RCC 7860 (cell line): ENCODE measurements around the gene CHD6.

Experiments
- DNase-seq: peaks from one replicate; pipeline ENCODE4 v3.0.0-alpha.2; 2015; ENCODE audit warnings: low spot score
- FAIRE-seq: peaks from 2 replicates; lab custom pipeline; 2012; peaks lifted over from hg19 to GRCh38; lab: Jason Lieb, UNC

CHD6 gene

DNA sequence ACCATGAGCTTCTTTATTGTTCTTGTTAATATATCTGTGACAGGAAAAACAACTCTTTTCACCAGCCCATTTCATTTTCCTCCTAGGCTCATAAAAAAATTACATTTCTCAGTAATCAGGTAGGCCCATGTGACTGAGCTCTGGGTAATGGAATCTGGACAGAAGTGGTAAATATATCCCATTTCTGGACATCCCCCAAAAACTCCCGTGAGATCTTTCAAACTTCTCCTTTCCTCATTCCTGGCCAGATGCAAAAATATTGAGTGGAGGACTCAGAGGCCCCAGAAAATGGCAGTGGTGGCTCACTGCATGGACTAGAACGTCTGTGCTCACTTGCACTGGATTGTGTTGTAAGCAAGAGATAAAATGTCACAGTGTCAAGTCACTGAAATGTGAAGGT lies 3.8 kb upstream of the CHD6 start:
- DNase-seq (no peak), FAIRE-seq (no peak)

DNA sequence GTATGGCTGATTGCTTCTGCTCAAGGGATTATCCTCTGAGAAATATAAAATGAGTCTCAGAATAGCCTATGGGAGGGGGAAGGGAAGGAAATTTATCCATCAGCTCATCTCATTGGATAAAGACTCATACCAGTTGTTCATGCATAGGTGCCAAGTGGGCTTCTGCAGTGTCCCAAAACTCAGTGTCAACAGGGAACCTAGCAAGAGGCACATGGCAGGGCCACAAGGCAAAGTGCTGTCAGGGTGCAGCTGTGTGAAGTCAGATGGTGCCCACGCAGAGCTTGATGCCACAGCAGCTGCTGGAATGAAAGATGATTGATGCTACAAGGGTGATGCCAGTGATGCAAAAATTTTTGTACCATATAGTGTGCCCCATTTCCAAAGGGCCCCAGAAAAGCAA lies 3.2 kb upstream of the CHD6 start:
- FAIRE-seq (no peak), DNase-seq (no peak)

DNA sequence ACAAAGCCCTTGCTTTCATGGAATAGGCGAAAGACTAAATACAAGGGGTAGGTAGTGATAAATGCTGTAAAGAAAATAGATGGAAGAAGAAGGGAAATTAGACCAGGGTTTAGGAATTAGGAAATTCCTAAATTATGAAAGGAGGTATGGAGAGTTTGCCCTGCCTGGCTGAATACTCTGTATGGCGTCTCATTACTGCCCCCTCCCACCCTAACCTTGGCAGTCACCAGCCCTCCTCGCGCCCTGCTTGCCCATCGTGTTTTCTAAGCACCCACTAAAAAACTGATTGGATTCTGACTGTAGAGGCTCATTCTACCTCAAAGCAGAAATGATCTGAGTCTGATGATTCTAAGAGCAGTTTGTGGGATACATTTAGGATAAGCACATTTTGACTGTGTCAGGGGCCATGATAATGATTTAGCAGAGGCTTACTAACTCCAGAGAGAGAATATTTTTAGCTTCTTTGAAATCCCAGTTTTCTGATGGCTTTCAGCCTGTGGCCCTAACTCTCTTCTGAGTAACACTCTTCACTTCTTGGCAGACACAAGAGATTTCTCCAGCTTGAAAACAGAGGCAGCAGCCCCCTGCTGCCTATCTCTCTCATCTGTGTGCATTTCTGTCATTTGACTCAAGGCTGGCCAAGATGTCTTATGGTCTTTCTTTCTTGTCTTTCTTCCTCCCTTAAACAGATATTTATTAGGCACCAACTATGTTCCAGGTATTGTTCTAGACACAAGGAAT lies 1.4 kb upstream of the CHD6 start:
- DNase-seq (no peak), FAIRE-seq (no peak)

DNA sequence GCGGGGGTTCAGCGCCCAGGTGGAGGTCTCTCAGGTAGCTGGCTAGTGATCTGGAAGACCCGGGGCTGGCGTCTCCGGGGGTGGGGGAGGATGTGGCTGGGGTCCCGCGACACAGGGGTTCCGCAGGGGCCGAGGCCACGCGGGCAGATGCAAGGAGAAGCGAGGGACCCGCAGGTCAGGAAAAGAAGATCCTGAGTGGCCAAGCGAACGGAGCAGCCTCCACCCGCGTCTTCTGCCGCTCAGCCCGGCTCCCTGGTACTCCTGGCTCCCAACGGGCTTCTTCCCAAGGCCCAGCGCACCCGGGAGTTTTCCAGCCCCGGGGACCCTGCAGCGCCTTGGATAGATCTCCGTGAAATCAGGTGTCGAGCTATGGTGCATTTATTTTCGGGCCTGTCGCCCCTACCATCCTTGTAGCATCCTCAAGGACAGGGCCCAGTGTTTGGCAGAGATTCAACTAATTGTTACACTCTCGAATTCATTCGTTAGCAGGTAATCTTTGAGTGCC lies 682 bp upstream of the CHD6 start:
- DNase-seq (no peak), FAIRE-seq (no peak)

DNA sequence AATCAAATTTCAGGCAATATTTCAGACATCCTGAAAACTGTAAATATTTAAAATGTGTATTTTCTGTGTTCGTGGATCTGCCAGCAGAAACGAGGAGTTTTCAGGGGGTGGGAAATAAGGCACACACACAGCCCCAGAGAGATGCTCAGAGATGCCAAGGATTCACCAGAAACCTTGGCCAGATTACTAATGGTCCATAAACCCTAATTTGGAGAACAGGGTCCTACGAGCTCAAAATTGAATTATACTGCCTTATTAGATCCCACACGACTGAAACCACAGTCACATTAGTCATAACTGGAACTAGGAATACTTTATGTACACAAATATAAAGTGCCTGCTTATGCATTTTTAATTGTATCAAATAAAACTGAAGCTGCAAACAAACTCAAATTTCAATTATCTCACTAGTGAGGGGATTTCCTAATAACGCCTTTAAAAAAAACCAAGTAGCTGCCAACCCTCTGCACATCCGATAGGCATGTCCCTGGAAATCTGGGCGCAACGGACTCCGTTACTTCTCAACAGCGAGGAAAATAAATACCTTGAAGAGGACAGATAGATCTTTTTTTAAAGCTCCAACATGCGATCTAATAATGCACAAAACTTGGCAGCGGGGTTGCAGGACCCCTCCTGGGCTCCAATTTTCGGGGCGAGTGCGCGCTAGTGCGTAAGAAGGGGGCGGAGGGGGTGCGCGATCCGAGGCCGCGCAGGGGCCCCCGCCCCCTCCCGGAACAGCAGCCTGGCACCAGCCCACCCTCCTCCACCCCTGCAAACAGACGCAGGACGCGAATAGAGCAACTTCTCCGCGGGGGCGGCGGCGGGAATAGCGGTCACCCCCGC lies 897 bp downstream of the CHD6 start:
- FAIRE-seq (peak; percentile 5), DNase-seq (no peak)

DNA sequence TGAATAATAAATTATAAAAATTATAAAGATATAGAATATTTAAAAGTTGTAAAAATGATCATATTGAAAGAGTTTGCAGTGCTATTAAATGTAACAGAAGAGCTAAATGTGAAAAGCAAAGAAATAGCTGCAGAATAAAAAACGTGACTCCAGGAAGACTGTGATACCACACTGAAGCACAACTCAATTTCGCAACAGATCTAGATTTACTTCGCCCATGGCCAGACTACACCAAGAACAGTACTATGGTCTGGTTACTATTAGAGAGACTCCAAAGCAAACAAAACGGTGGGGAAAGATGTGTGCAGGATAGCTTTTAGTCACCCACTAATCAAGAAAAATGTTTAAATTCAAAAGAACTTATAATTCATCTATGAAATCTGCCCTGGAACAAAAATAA lies 1.9 kb downstream of the CHD6 start:
- DNase-seq (no peak), FAIRE-seq (no peak)

DNA sequence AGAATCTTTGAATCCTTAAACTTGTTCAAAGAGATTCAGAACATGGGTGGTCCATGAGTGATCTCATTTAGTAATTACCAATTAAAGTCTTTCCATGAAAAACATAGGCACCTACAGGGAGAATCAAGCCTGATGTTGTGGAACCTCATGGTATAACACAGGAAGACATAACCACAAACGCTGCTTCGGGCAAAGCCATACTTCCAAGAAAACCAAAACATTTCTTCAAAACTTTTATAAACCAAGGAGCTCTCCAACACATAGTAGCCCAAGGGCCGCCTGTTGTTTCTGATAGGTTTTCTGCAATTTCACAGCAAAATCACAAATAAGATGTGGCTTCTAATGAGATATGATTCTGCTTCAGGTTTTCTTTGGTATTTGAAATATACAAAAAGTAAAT lies 2.5 kb downstream of the CHD6 start:
- FAIRE-seq = no peak
- DNase-seq = no peak

DNA sequence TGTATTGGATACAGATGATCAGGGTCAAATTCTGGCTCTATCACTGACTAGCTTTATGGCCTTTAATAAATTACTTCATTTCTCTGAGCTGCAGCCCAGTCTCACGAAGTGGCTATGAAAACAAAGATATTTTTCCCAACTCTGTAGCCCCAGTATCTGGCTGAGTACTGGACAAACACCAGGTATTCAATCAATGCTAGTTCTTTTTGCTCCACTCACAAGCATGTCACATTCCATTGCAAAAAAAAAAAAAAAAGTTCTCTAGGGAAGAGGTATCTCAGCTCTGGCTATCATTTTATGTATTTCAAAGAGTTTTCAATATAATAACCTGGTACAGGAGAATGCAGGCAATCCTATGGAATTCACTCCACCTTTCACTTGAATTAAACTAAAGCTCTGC lies 3.1 kb downstream of the CHD6 start:
- DNase-seq (no peak), FAIRE-seq (no peak)

DNA sequence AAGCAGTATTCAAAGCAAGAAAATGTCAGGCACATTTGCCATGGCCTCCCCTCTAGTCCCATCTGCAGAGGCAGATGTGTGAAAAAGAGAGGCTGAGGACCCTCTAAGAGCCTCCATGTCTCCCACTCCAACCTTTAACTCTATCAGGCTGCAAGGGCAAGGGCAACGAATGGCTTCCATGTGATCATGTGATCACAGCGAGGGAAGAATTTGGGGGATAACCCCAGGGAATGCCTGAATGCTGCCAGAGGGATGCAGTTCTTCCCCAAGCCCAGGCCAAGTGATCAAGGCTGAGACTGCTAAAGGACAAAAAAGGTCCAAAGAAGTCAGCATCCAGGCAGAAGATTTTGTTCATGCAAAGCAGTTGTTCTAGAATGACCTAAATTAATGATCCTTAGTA lies 4.9 kb downstream of the CHD6 start:
- no peak for DNase-seq
- no peak for FAIRE-seq

DNA sequence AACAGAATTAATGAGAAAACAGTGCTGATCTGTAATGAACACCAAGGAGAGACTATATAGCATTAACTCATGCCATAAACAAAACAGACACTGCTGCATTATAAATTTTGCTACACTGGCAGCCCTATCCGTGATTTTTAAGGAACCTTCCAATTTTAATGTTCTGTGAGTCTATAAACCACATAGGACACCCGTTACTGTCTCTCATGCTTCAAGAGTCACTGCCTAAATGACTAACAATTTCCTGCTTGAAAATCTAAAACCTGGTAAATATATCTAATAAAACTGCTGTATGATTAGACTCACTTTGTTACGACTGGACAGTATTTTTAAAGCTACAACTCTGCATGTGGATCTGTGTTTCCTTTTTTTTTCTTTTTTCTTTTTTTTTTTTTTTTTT lies 8.7 kb downstream of the CHD6 start:
- FAIRE-seq = no peak

DNA sequence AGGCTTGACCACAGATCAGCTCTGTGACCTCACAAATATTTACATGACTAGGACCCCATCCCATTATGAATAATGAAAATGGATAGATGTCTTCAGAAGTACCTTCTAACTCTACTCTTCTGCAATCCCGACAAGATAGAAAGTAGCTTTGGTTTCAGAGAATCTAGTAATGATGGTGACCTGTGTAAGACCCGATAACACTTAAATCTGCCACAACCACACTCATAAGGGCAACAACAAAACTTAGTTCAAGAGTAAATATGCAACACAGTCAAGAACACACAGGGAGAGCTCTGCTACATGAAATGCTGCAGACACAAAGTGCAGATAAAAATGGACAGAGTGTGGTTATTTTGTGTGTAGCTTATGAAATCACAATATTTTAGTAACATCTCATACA lies 9.6 kb downstream of the CHD6 start:
- no peak for DNase-seq
- FAIRE-seq = no peak

More for the DNA sequence above, 8.7 kb downstream of the CHD6 start:
- no peak for DNase-seq

DNA sequence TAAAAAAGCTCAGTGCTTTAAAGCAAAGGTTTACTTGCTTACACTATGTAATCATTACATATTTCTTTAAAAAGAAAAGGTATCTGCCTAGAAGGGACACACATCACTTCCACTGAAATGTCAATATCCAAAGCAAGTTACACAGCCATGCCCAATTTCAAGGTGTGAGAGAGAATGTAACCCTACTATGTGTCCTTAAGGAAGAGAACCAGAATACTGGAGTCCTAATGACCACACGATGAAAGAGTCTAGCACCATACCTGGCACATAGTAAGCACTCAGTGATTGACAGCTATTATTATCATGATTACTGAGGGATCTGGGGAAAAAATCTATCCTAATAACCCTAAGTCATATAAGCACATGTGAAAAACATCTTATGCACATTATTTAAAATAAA lies 10.4 kb downstream of the CHD6 start:
- DNase-seq (no peak), FAIRE-seq (no peak)

DNA sequence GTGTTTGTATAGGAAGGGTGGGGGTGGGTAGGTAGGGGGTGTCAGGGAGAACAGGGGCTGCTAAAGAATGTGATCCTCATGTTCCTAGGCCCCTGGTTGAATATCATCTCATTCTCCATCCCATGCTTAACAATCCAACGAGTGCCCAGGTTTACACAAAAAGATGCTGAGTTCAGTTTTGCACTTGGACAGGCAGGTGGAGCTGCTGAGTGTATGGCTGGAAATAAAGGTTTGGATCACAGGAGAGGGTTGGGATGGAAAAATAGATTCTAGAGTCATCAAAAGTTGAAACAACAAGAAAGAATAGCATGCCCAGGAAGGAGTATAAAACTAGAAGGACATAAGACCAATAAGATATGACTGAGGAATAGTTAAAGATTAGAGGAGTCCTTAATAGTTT lies 14.2 kb downstream of the CHD6 start:
- DNase-seq = no peak
- no peak for FAIRE-seq

DNA sequence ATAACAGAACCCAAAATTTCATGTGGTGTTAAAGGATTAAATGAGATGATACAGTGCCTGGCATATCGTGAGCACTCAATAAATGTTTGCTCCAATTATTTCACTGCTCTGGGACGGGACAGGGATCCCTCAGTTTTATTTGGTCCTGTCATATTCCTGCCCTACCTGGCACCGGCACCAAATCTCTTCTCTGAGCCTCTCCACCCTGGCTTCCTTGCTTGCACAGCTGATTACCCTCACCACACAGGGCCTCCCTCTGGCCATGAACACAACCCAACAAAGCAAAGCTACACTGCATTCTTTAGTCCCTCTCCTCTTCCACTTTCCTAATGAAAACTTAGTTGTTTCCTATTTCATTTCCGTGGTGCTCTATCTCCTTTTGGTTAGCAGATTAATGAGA lies 16.4 kb downstream of the CHD6 start:
- no peak for FAIRE-seq
- no peak for DNase-seq

DNA sequence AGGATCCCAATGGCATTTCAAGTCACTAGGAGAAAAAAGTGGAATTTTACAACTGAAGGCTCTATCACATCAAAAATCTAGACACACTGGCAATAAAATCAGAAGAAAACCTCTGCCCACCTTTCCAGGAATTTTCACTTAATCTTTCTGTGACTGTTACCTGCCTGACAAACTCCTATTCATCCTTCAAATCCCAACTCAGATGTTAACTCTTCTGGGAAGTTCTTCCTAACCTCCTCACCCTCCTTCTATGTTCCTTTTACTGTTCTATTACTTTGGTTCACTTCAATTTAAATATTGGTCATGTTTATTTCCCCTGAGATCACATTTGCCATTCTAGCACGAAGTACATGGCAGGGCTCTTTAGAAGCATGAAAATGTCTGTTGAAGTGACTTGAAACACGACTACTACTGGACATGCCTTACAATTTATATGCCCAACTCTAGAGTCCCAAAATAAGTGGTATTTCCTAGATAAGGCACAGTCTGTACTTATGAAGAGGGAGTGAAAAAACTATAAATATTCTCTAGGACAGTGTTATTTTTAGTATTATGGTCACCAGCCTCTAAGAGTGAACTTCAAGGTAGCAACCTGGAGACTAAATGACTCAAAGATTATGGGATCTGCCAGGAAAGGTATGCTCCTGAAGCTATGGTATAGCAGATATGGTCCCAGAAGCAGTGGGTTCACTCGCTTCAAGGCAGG lies 17.1 kb downstream of the CHD6 start:
- FAIRE-seq (no peak), DNase-seq (no peak)

DNA sequence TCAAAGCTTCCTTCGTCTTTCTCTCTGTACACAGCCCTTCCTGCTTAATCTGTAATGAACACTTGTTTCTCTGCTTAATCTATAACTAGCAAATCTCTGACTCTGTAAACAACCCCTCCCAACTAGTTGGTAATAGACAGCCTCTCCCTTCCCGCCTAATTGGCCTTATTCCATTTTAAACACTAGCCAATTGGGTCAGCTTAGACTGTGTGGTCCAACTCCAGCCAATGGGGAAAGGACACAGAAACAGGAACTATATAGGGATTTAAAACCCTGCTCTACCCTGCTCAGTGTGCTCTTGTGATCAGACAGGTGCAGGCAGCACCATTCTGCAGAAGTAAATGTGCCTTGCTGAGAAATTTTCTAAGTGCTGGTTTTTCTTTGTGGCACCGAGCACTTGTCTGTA lies 18.5 kb downstream of the CHD6 start:
- DNase-seq (no peak), FAIRE-seq (no peak)

DNA sequence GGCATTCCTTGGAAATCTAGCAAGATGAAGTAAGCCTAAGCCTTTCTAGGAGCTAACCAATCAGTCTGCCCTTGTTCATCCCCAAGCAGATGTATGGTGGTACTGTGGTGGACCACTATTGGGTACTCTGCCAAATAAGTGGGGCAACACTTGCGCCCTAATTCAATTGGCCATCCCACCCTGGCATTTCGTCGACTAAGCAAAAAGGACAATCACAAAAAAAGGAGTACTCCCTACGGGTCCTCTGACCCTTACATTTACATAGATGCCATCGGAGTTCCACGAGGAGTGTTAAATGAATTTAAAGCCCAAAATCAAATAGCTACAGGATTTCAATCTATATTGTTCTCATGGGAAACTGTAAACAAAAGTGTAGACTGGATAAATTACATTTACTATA lies 19.5 kb downstream of the CHD6 start:
- FAIRE-seq (no peak), DNase-seq (no peak)

DNA sequence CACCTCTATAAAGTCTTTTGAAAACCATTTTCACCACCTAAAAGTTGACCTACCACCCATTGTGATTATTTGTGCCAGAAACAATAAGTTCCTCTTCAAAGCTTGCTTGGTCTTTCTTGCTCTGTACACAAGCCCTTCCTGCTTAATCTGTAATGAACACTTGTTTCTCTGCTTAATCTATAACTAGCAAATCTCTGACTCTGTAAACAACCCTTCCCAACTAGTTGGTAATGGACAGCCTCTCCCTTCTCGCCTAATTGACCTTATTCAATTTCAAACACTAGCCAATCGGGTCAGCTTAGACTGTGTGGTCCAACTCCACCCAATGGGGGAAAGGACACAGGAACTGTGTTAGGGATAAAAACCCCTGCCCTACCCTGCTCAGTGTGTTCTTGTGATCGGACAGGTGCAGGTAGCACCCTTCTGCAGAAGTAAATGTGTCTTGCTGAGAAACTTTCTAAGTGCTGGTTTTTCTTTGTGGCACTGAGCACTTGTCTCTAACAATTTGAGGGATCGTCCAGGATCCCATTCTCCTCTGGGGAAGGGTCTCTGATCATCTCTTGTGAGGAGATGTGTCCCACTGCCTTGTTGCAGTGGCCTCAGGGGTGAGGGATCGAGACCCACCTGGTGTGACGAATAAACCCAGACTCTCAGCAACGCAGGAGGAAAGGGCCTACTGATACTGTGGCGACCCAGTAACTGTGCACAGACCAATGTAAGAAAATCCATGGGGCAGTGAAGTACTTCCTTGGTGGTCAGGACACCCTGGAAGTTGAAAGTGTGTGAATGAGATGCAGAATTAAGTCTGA lies 23.5 kb downstream of the CHD6 start:
- DNase-seq (no peak), FAIRE-seq (no peak)

DNA sequence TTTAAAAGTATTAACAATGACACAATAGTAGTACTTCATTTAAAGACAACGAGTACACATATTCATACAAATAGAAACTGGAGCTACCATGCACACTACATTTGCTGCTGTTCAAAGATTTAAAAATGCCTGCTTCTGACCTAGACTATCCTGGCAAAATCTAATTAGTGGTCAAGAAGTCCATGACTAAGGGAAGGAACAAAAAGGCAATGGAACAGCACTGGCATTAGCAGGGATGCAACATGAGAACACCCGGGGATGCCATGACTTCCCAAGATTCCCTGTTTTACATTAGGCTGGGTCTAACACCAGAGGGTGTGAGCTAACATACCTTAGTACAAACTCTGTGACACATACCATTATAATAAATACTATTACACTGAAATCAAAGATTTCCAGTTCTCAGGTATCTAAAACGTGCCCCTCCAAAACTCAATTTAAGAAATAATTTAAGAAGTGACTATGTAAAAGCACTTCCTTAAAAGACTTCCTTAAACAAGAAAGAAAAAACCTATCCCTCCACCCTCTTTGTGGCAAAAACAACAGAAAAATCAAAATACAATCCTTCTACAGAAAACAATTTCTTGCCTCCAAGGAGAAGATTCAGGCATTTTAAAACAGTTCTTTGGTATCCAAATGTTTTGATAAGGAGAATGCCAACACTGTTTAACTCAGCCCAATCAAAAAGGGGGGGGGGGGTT lies 25.5 kb downstream of the CHD6 start:
- no peak for FAIRE-seq
- DNase-seq = no peak

DNA sequence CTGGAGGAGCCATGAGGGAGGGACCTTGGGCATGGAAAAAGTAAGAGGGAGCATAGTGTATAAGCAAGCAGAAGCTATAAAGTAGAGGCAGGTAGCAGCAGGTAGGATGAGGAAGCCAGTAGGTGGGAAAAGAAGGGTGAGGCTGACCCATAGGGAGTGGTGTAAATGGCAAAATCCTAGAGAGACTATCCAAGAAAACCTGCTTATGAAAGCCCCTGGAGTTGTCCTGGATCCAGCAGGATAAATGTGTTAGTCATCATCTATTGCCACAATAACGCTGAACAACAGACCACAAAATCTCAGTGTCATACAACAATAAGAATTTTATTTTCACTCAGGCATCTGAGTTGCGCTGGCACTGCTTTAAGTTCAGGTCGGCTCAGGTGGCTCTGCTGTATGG lies 30.2 kb downstream of the CHD6 start:
- DNase-seq = peak; percentile 38
- no peak for FAIRE-seq
